ENCODE data around the gene MFSD6. TPM values are rescaled to one million over a fixed set of nuclear protein-coding genes. Genes with fewer than 3 reads are reported as not detected.
A peak's percentile ranks its signal among the peaks of the same experiment; 100 is the strongest.

MFSD6 gene
- total and polyA plus RNA-seq, 2 of the 8 experiments (the other 6 are each of a cell fraction or from before 2014, with no cell fraction given) = 1.8 to 5.1 TPM

DNA sequence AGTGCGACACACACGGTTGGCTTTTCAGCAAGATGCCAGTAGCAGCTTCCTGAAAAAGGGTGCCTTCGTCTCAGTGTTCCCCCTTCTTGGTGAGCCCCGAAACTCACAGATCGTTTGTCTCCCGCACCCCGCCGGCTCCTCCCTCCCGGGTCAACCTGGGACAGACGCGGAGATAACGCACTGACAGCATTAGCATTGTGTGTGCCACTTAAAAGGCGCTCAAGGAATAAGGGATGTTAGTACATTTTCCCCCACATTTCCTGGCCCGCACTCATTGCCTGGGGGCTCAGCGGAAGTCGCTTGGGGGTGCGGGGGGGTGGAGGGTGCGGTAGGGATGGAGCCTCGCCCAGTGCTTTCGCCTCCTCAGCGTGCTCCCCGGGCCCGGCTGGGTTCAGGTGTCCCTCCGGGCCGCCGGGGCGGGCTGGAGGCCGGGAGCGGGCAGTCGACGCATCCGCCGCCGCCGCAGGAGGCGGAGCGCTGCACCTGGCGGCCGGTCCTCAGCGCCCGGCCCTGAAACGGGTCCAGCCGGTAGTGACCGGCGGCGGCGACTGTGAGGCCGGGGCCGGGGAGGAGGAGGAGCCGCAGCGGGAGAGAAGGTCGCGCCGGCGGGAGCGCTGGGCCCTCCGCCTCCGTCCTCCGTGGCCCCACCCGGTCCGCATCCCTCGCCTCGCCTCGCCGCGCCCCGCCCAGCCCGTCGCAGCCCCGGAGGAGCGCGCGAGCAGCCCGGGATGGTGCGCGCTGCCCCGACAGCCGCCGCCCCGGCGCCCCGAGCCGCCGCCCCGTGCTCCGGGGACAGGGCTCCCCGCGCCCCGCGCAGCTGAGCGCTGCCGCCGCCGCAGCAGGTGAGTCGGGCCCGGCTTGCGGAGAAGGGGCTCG, at the start of gene MFSD6 (continued):
- TF ChIP-seq RBBP5 (IDR thresholded peaks at IDR 0.05; ENCODE audit: borderline replicate concordance, low read depth, low read length) = peak; percentile 15; the same call in 1 of the 2 replicates
- TF ChIP-seq ZNF274 (IDR thresholded peaks at IDR 0.05; ENCODE audit: borderline replicate concordance, extremely low read depth, low read length) = no peak
- TF ChIP-seq, protein P1, sequence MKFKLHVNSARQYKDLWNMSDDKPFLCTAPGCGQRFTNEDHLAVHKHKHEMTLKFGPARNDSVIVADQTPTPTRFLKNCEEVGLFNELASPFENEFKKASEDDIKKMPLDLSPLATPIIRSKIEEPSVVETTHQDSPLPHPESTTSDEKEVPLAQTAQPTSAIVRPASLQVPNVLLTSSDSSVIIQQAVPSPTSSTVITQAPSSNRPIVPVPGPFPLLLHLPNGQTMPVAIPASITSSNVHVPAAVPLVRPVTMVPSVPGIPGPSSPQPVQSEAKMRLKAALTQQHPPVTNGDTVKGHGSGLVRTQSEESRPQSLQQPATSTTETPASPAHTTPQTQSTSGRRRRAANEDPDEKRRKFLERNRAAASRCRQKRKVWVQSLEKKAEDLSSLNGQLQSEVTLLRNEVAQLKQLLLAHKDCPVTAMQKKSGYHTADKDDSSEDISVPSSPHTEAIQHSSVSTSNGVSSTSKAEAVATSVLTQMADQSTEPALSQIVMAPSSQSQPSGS (IDR thresholded peaks at IDR 0.05; ENCODE audit: low read length) = no peak
- peak; percentile 29; the same call in 1 of the 2 replicates for TF ChIP-seq TBP (IDR thresholded peaks at IDR 0.05; ENCODE audit: low read depth, low read length)
- TF ChIP-seq, protein P2, sequence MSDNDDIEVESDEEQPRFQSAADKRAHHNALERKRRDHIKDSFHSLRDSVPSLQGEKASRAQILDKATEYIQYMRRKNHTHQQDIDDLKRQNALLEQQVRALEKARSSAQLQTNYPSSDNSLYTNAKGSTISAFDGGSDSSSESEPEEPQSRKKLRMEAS (IDR thresholded peaks at IDR 0.05) = peak; percentile 45; the same call in 1 of the 2 replicates
- peak; percentile 74 for TF ChIP-seq ASH2L (IDR thresholded peaks at IDR 0.05; ENCODE audit: low read length)
- TF ChIP-seq, protein P3, sequence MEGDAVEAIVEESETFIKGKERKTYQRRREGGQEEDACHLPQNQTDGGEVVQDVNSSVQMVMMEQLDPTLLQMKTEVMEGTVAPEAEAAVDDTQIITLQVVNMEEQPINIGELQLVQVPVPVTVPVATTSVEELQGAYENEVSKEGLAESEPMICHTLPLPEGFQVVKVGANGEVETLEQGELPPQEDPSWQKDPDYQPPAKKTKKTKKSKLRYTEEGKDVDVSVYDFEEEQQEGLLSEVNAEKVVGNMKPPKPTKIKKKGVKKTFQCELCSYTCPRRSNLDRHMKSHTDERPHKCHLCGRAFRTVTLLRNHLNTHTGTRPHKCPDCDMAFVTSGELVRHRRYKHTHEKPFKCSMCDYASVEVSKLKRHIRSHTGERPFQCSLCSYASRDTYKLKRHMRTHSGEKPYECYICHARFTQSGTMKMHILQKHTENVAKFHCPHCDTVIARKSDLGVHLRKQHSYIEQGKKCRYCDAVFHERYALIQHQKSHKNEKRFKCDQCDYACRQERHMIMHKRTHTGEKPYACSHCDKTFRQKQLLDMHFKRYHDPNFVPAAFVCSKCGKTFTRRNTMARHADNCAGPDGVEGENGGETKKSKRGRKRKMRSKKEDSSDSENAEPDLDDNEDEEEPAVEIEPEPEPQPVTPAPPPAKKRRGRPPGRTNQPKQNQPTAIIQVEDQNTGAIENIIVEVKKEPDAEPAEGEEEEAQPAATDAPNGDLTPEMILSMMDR (IDR thresholded peaks at IDR 0.05; ENCODE audit: control extremely low read depth in 1 of 3, insufficient read depth in 1 of 3, low read depth in 1 of 3, low read length in 3 of 3) = peak in 1 of 3 experiments; percentile 2; a peak in 1 of 4 replicates
